RWPE2 (cell line): ENCODE data around the gene SFTPB.

ENCODE experiments used
- ATAC-seq: fragments of 200-7000 bp; cut with Tn5 transposase; 3 replicates; pipeline ENCODE4 v1.9.1; 2021; ENCODE audit warnings: low read depth
- DNase-seq: peaks from one replicate; pipeline ENCODE4 v3.0.0-alpha.2; 2020; ENCODE audit warnings: low spot score
- H3K27ac ChIP-seq: fragments of 450-650 bp; 2 replicates; pipeline ENCODE4 v1.5.1; 2017; ENCODE audit warnings: mild to moderate bottlenecking; ENCODE audit not compliant: poor library complexity, severe bottlenecking
- H3K27me3 ChIP-seq: fragments of 250-450 bp; sonication (Bioruptor Pico); 2 replicates; pipeline ENCODE4 v1.5.1; 2021; ENCODE audit warnings: mild to moderate bottlenecking, moderate library complexity; ENCODE audit not compliant: insufficient read depth, poor library complexity, severe bottlenecking
- H3K36me3 ChIP-seq: fragments of 250-450 bp; sonication (Bioruptor Pico); 2 replicates; pipeline ENCODE4 v1.5.1; 2020; ENCODE audit warnings: low read depth, mild to moderate bottlenecking, moderate library complexity
- H3K4me1 ChIP-seq: fragments of 250-450 bp; sonication (Bioruptor Pico); 2 replicates; pipeline ENCODE4 v1.5.1; 2021; ENCODE audit warnings: mild to moderate bottlenecking, moderate library complexity; ENCODE audit not compliant: insufficient read depth, poor library complexity, severe bottlenecking
- H3K4me3 ChIP-seq: fragments of 250-450 bp; sonication (Bioruptor Pico); 2 replicates; pipeline ENCODE4 v1.5.1; 2021; ENCODE audit warnings: mild to moderate bottlenecking, moderate library complexity; ENCODE audit not compliant: severe bottlenecking
- H3K9me3 ChIP-seq: fragments of 250-450 bp; sonication (Bioruptor Pico); 2 replicates; pipeline ENCODE4 v1.5.1; 2021; ENCODE audit warnings: mild to moderate bottlenecking, moderate library complexity; ENCODE audit not compliant: severe bottlenecking
- CTCF ChIP-seq: fragments of 450-650 bp; IDR thresholded peaks from one replicate; pipeline ENCODE4 v1.5.1; 2017; ENCODE audit warnings: mild to moderate bottlenecking, moderate library complexity; ENCODE audit not compliant: poor library complexity, severe bottlenecking

SFTPB gene

DNA sequence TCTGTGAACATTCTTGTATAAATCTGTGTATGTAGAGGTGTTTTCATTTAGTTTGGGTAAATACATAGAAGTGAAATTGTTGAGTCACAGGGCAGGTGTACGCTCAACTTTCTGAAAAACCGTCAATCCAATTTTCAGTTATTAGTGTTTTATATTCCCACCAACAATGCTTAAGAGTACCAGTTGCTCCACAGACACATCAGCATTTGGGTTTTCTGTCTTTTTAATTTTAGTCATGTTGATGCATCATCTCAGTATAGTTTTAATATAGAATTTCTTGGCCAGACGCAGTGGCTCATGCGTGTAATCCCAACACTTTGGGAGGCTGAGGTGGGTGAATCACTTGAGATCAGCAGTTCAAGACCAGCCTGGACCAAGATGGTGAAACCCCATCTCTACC is 22.9 kb upstream of the SFTPB start:
- no peak for TF ChIP-seq CTCF
- Histone ChIP-seq H3K36me3 (no peaks in the 10 kb centered on the region), H3K27me3 (no peaks in the 10 kb centered on the region), H3K4me1 (no peaks in the 10 kb centered on the region), H3K9me3 (no peaks in the 10 kb centered on the region), H3K27ac (no peak overlapping the region), H3K4me3 (no peak overlapping the region)
- no peak for ATAC-seq
- DNase-seq: no peak

- ATAC-seq (no peak), DNase-seq (no peak)
- H3K4me3 ChIP-seq: no peak overlapping the region
- no peaks in the 10 kb centered on the region for H3K27me3 ChIP-seq
- no peak overlapping the region for H3K27ac ChIP-seq
- no peak for TF ChIP-seq CTCF
- H3K4me1 ChIP-seq: peaks cover 6% of the 10 kb centered on the region
- H3K9me3 ChIP-seq: no peaks in the 10 kb centered on the region
- H3K36me3 ChIP-seq: no peaks in the 10 kb centered on the region
Measured at GRCh38 chr2:85684806-85685205, 16.8 kb upstream of the SFTPB start.

DNA sequence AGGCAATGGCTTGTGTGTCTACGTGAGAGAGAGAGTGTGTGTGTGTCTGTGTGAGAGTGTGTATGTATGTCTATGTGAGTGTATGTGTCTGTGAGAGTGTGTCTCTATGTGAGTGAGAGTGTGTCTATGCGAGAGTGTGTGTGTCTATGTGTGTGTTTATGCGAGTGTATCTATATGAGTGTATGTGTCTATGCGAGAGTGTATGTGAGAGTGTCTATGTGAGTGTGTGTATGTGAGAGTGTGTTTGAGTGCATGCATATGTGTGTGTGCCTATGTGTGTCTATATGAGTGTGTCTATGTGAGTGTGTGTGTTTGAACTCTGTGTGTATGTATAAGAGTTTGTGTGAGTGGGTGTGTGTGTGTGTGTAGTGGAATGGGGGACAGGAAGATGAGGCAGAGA is 16.4 kb upstream of the SFTPB start:
- TF ChIP-seq CTCF: no peak
- ATAC-seq (no peak), DNase-seq (no peak)
- H3K36me3 ChIP-seq: no peaks in the 10 kb centered on the region
- H3K27ac ChIP-seq: no peak overlapping the region
- H3K27me3 ChIP-seq: no peaks in the 10 kb centered on the region
- H3K9me3 ChIP-seq: no peaks in the 10 kb centered on the region
- peaks cover 6% of the 10 kb centered on the region for H3K4me1 ChIP-seq
- no peak overlapping the region for H3K4me3 ChIP-seq

- no peaks in the 10 kb centered on the region for H3K36me3 ChIP-seq
- DNase-seq: no peak
- no peak overlapping the region for H3K27ac ChIP-seq
- TF ChIP-seq CTCF: no peak
- no peaks in the 10 kb centered on the region for H3K9me3 ChIP-seq
- H3K4me1 ChIP-seq: peaks cover 6% of the 10 kb centered on the region
- no peaks in the 10 kb centered on the region for H3K27me3 ChIP-seq
- no peak for ATAC-seq
- H3K4me3 ChIP-seq: no peak overlapping the region
Measured at GRCh38 chr2:85682378-85682777, 14.4 kb upstream of the SFTPB start.

DNA sequence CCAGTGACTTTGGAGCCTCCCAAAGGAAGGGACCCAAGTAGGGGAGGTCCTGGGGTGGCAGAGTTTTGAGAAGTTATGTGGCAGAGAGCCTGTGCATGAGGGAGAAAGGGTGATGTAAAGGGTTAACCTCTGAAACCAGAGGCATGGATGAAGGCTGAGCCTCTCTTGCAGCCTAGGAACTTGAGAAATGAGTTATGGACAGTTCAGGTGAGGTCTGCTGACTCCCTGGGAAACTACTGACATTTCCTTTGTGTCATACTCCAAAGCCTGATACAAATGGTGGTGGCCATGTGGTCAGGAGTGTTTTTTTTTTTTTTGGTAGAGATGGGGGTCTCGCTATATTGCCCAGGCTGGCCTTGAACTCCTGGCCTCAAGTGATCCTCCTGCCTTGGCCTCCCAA is 13.8 kb upstream of the SFTPB start:
- DNase-seq: no peak
- Histone ChIP-seq H3K4me1 (peaks cover 6% of the 10 kb centered on the region), H3K4me3 (no peak overlapping the region), H3K9me3 (no peaks in the 10 kb centered on the region), H3K27me3 (no peaks in the 10 kb centered on the region), H3K36me3 (no peaks in the 10 kb centered on the region), H3K27ac (no peak overlapping the region)
- no peak for ATAC-seq
- TF ChIP-seq CTCF: no peak
